Mammary epithelial cell (primary cell): ENCODE measurements around the gene KCTD2.

ENCODE experiments used
- CTCF ChIP-seq, 2 donors: IDR thresholded peaks in 1 of 2; conservative IDR thresholded peaks in 1 of 2; 2 replicates each; pipeline ENCODE4 v1.5.1; 2011 to 2012; ENCODE audit warnings: inconsistent platforms in 2 of 2, low read length in 2 of 2, mild to moderate bottlenecking in 2 of 2, control low read depth in 1 of 2, low read depth in 1 of 2; ENCODE audit not compliant: insufficient read depth in 1 of 2; ENCODE audit errors: extremely low read depth in 1 of 2
- EZH2 ChIP-seq: IDR thresholded peaks from 2 replicates; pipeline ENCODE4 v1.6.1; 2012; ENCODE audit warnings: low read length, inconsistent platforms, borderline replicate concordance

GRCh38 chr17:75019710-75020109, 27.3 kb upstream of the KCTD2 start:
- no peak for TF ChIP-seq CTCF (conservative IDR thresholded peaks at IDR 0.05 in 1 of 2, IDR thresholded peaks at IDR 0.05 in 1 of 2; ENCODE audit: extremely low read depth in 1 of 2, insufficient read depth in 1 of 2, low read depth in 1 of 2, low read length in 2 of 2)
- TF ChIP-seq EZH2: no peak
